ENCODE data around the gene CDC14A. TPM values are rescaled to one million over a fixed set of nuclear protein-coding genes. Genes with fewer than 3 reads are reported as not detected.
A peak's percentile ranks its signal among the peaks of the same experiment; 100 is the strongest.

The CDC14A gene
- total RNA-seq, 1 donor from 2014 or later, result 6.3 TPM

DNA sequence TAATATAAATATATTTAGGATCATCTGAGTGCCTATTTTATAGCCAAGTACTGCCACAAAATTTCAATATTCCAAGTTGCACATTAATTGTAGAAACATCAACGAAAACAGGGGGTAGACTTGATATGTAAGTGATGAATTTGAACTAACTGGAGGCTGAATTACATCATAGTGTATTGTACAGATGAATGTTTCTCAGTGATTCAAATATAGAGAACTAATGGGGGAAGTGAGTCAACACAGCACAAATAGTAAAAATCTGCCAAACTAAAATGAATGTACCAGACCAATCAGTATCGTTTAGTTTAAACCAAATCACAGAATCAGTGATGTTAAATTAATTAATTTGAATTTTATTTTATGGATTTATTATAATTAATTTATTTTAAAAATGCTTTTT, 43.5 kb upstream of the CDC14A start:
- no peaks in the 10 kb centered on the region for H3K9me3 ChIP-seq (ENCODE audit: insufficient read depth, low read depth, low read length)
- H4K20me1 ChIP-seq (ENCODE audit: insufficient read depth, low read length), result no peaks in the 10 kb centered on the region
- FAIRE-seq (no peak), DNase-seq (ENCODE audit: low read depth) (peak; percentile 38)
- no peak overlapping the region for H3K4me2 ChIP-seq (ENCODE audit: low read length)
- TF ChIP-seq EZH2 (IDR thresholded peaks at IDR 0.05; ENCODE audit: insufficient read depth, low read length), result no peak
- TF ChIP-seq, protein P1, sequence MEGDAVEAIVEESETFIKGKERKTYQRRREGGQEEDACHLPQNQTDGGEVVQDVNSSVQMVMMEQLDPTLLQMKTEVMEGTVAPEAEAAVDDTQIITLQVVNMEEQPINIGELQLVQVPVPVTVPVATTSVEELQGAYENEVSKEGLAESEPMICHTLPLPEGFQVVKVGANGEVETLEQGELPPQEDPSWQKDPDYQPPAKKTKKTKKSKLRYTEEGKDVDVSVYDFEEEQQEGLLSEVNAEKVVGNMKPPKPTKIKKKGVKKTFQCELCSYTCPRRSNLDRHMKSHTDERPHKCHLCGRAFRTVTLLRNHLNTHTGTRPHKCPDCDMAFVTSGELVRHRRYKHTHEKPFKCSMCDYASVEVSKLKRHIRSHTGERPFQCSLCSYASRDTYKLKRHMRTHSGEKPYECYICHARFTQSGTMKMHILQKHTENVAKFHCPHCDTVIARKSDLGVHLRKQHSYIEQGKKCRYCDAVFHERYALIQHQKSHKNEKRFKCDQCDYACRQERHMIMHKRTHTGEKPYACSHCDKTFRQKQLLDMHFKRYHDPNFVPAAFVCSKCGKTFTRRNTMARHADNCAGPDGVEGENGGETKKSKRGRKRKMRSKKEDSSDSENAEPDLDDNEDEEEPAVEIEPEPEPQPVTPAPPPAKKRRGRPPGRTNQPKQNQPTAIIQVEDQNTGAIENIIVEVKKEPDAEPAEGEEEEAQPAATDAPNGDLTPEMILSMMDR (IDR thresholded peaks at IDR 0.05; ENCODE audit: insufficient read depth, low read depth, low read length), result no peak
- Mint-ChIP-seq H3K36me3 (ENCODE audit: low read depth, unreplicated experiment) (no peaks in the 10 kb centered on the region), H3K4me1 (ENCODE audit: low read depth, unreplicated experiment) (no peaks in the 10 kb centered on the region), H3K27me3 (ENCODE audit: low read depth, unreplicated experiment) (peaks cover 1% of the 10 kb centered on the region), H3K27ac (ENCODE audit: unreplicated experiment) (no peak overlapping the region), H3K4me3 (ENCODE audit: unreplicated experiment) (no peak overlapping the region), H3K9me3 (ENCODE audit: unreplicated experiment) (peaks cover 1% of the 10 kb centered on the region)
- H3K4me1 ChIP-seq (ENCODE audit: insufficient read depth, low read length), result no peaks in the 10 kb centered on the region
- no peaks in the 10 kb centered on the region for H3K79me2 ChIP-seq (ENCODE audit: insufficient read depth, low read length)
- no peak overlapping the region for H3K27ac ChIP-seq (ENCODE audit: low read depth, low read length)
- H3K4me3 ChIP-seq (ENCODE audit: insufficient read depth, low read depth, low read length), result no peak overlapping the region
- no peak overlapping the region for H3K9ac ChIP-seq (ENCODE audit: low read length)
- no peak overlapping the region for H2AFZ ChIP-seq (ENCODE audit: low read depth, low read length)
- H3K27me3 ChIP-seq (ENCODE audit: insufficient read depth, low read length), result peaks cover 3% of the 10 kb centered on the region
- no peaks in the 10 kb centered on the region for H3K36me3 ChIP-seq (ENCODE audit: insufficient read depth, low read length)

DNA sequence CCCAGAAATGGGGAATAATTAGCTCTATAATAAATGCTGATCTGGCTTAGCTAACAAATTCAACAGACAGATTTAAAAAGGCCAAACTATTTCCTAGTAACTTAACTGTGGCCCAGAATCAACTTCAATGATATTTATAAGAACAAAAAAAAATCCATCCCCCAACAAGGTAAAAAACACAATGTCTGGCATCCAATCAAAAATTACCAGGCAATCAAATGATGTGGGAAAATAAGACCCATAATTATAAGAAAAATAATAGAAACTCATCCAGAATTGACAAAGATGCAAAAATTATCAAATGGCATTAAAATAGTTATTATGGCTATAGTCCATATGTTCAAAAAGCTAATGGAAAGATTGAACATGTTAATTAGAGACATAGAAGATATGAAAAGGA, 42.4 kb upstream of the CDC14A start:
- FAIRE-seq, result no peak

DNA sequence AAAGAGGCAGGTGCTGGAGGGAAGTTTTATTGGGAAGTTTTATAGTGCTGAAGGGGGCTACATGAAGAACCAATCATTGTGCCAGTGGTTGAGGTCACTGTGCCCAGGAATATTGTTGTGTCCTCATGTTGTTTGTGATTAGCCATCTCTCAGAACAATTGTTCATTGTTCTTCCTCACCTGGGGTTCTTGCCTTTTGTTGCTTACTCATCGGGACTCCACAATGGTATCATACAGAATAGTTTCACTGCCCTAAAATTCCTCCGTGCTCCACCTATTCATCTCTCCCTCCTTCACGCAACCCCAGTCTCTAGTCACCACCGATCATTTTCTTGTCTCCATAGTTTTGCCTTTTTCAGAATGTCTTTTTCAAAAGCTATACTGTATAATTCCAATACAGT, 38.9 kb upstream of the CDC14A start:
- Histone ChIP-seq H3K9me3 (ENCODE audit: insufficient read depth, low read depth, low read length) (peaks cover 3% of the 10 kb centered on the region), H3K4me1 (ENCODE audit: insufficient read depth, low read length) (no peaks in the 10 kb centered on the region), H3K4me3 (ENCODE audit: insufficient read depth, low read depth, low read length) (no peak overlapping the region), H4K20me1 (ENCODE audit: insufficient read depth, low read length) (no peaks in the 10 kb centered on the region), H2AFZ (ENCODE audit: low read depth, low read length) (peak overlapping the region; percentile 18), H3K27ac (ENCODE audit: low read depth, low read length) (no peak overlapping the region), H3K79me2 (ENCODE audit: insufficient read depth, low read length) (no peaks in the 10 kb centered on the region), H3K4me2 (ENCODE audit: low read length) (no peak overlapping the region), H3K9ac (ENCODE audit: low read length) (no peak overlapping the region), H3K27me3 (ENCODE audit: insufficient read depth, low read length) (peaks cover 3% of the 10 kb centered on the region), H3K36me3 (ENCODE audit: insufficient read depth, low read length) (no peaks in the 10 kb centered on the region)
- Mint-ChIP-seq H3K4me1 (ENCODE audit: low read depth, unreplicated experiment) (no peaks in the 10 kb centered on the region), H3K27me3 (ENCODE audit: low read depth, unreplicated experiment) (peaks cover 1% of the 10 kb centered on the region), H3K9me3 (ENCODE audit: unreplicated experiment) (peaks cover 2% of the 10 kb centered on the region), H3K36me3 (ENCODE audit: low read depth, unreplicated experiment) (no peaks in the 10 kb centered on the region), H3K27ac (ENCODE audit: unreplicated experiment) (no peak overlapping the region), H3K4me3 (ENCODE audit: unreplicated experiment) (no peak overlapping the region)
- no peak for DNase-seq (ENCODE audit: low read depth)
- no peak for FAIRE-seq
- TF ChIP-seq, protein P1 (IDR thresholded peaks at IDR 0.05; ENCODE audit: insufficient read depth, low read depth, low read length), result no peak
- TF ChIP-seq EZH2 (IDR thresholded peaks at IDR 0.05; ENCODE audit: insufficient read depth, low read length), result no peak

More for the DNA sequence above, 42.4 kb upstream of the CDC14A start:
- H3K27me3 Mint-ChIP-seq (ENCODE audit: low read depth, unreplicated experiment), result peaks cover 1% of the 10 kb centered on the region
- no peak overlapping the region for H3K4me3 Mint-ChIP-seq (ENCODE audit: unreplicated experiment)
- H3K4me2 ChIP-seq (ENCODE audit: low read length), result no peak overlapping the region
- no peak overlapping the region for H3K9ac ChIP-seq (ENCODE audit: low read length)
- H3K4me3 ChIP-seq (ENCODE audit: insufficient read depth, low read depth, low read length), result no peak overlapping the region
- DNase-seq (ENCODE audit: low read depth), result no peak
- no peaks in the 10 kb centered on the region for H4K20me1 ChIP-seq (ENCODE audit: insufficient read depth, low read length)
- H3K9me3 Mint-ChIP-seq (ENCODE audit: unreplicated experiment), result peaks cover 1% of the 10 kb centered on the region
- no peaks in the 10 kb centered on the region for H3K36me3 Mint-ChIP-seq (ENCODE audit: low read depth, unreplicated experiment)
- no peaks in the 10 kb centered on the region for H3K79me2 ChIP-seq (ENCODE audit: insufficient read depth, low read length)
- H3K27ac ChIP-seq (ENCODE audit: low read depth, low read length), result no peak overlapping the region
- H3K27me3 ChIP-seq (ENCODE audit: insufficient read depth, low read length), result peaks cover 3% of the 10 kb centered on the region
- TF ChIP-seq EZH2 (IDR thresholded peaks at IDR 0.05; ENCODE audit: insufficient read depth, low read length), result no peak
- TF ChIP-seq, protein P1 (IDR thresholded peaks at IDR 0.05; ENCODE audit: insufficient read depth, low read depth, low read length), result no peak
- no peak overlapping the region for H3K27ac Mint-ChIP-seq (ENCODE audit: unreplicated experiment)
- H3K4me1 ChIP-seq (ENCODE audit: insufficient read depth, low read length), result no peaks in the 10 kb centered on the region
- no peaks in the 10 kb centered on the region for H3K36me3 ChIP-seq (ENCODE audit: insufficient read depth, low read length)
- H3K4me1 Mint-ChIP-seq (ENCODE audit: low read depth, unreplicated experiment), result no peaks in the 10 kb centered on the region
- H3K9me3 ChIP-seq (ENCODE audit: insufficient read depth, low read depth, low read length), result no peaks in the 10 kb centered on the region
- H2AFZ ChIP-seq (ENCODE audit: low read depth, low read length), result no peak overlapping the region

All from astrocyte (in vitro differentiated cells and primary cell).